Testis (tissue), 3 donors: ENCODE results near the gene TMEM106A. TPM values are rescaled to one million over a fixed set of nuclear protein-coding genes. Genes with fewer than 3 reads are reported as not detected.

Experiments
- DNase-seq: peaks from one replicate; pipeline ENCODE4 v3.0.0-alpha.2; 2019
- H3K27ac ChIP-seq, 2 donors: fragments of 200-600 bp; sonication (generic); one replicate each; pipeline ENCODE4 v1.5.1; 2019
- H3K27me3 ChIP-seq: fragments of 200-600 bp; sonication (generic); one replicate; pipeline ENCODE4 v1.5.1; 2019
- H3K36me3 ChIP-seq: fragments of 200-600 bp; sonication (generic); one replicate; pipeline ENCODE4 v1.5.1; 2017; ENCODE audit warnings: low read depth; ENCODE audit errors: missing control alignments
- H3K4me1 ChIP-seq: fragments of 200-600 bp; sonication (generic); one replicate; pipeline ENCODE4 v1.5.1; 2019
- H3K4me3 ChIP-seq, 2 donors: fragments of 200-600 bp; sonication (generic); one replicate each; pipeline ENCODE4 v1.5.1; 2017 to 2019
- H3K9me3 ChIP-seq: fragments of 200-600 bp; sonication (generic); one replicate; pipeline ENCODE4 v1.5.1; 2017
- POLR2A ChIP-seq: fragments of 450-650 bp; IDR thresholded peaks from one replicate; pipeline ENCODE4 v1.6.1; 2017; ENCODE audit warnings: antibody characterized with exemption, mild to moderate bottlenecking, moderate library complexity
- WGBS, 2 donors: methylation state at CpG; one replicate each; pipeline ENCODE4 v1.1.5; 2018; 5-methylcytosine and 5-hydroxymethylcytosine counted together
- intact Hi-C: fragments of 100-400 bp; cut with DNase I; formaldehyde crosslinking; loops from one replicate; pipeline ENCODE4 v1.15.1; 2023; ENCODE audit warnings: low total_unique reads
- polyA plus RNA-seq: library from polyadenylated mRNA; stranded (reverse); fragments of 350-450 nt; fragmentation: Illumina TruSeq; extraction: RNeasy Lipid Tissue Mini Kit (QIAGEN cat#74804); gene quantifications from one replicate; pipeline ENCODE4 v1.2.3, GENCODE V29; 2014; ENCODE audit warnings: low read depth, low replicate concordance; ENCODE audit not compliant: insufficient read depth
- total RNA-seq, 2 donors: library from RNA; depleted of rRNA; stranded (reverse); fragments of >200 nt; gene quantifications; one replicate each; pipeline ENCODE4 v1.2.3, GENCODE V29; 2016
- TF ChIP-seq, protein P1 (sequence below), 3 experiments: fragments of 450-650 bp in 2 of 3; fragments of 200-600 bp in 1 of 3; sonication (generic) in 1 of 3; IDR thresholded peaks; one replicate each; pipeline ENCODE4 v1.5.1; 2016 to 2019; ENCODE audit warnings: antibody characterized with exemption in 3 of 3, mild to moderate bottlenecking in 2 of 3, moderate library complexity in 1 of 3

Gene TMEM106A
- total and polyA plus RNA-seq, 3 donors from 2014 or later: 8.4 to 11.8 (median 8.7) TPM

DNA sequence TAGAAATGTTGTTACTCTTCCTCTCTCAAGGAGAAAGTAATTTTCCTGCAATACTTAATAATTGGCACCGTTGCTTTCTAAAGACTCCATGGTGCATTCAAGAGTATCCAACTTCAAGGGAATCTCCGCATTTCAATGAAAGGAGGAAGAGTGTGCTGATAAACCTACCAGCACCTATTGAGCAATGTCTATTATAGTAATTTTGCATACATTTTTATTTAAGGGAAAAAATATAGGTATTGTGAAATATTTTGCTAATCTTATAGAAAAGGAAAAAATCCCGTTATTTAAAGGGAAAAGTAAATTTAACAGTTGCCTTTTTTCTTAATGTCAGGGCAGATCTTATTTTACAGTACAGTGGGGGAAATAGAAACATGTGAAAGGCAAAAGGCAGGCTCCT lies 1.1 kb upstream of the TMEM106A start:
- TF ChIP-seq, protein P1, sequence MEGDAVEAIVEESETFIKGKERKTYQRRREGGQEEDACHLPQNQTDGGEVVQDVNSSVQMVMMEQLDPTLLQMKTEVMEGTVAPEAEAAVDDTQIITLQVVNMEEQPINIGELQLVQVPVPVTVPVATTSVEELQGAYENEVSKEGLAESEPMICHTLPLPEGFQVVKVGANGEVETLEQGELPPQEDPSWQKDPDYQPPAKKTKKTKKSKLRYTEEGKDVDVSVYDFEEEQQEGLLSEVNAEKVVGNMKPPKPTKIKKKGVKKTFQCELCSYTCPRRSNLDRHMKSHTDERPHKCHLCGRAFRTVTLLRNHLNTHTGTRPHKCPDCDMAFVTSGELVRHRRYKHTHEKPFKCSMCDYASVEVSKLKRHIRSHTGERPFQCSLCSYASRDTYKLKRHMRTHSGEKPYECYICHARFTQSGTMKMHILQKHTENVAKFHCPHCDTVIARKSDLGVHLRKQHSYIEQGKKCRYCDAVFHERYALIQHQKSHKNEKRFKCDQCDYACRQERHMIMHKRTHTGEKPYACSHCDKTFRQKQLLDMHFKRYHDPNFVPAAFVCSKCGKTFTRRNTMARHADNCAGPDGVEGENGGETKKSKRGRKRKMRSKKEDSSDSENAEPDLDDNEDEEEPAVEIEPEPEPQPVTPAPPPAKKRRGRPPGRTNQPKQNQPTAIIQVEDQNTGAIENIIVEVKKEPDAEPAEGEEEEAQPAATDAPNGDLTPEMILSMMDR (IDR thresholded peaks at IDR 0.05): no peak
- no peak for TF ChIP-seq POLR2A
- no peaks in the 10 kb centered on the region for H3K36me3 ChIP-seq
- intact Hi-C loops: no loop called here

DNA sequence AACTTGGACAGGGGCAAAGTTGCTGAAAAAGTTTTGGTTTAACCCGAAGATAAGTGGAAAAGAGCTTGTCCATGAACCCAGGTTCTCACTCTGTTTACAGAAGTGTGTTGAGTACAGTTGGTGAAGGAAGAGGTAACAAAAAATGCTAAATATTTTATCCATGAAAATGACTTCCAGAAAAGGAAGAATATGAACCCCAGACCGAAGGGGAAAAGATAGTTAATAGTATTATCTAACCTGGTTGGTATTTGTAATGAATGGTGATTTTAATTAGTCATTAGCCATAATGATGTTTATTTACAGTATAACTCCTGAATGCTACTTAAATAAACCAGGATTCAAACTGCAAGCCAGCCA lies 574 bp upstream of the TMEM106A start:
- no peak for TF ChIP-seq POLR2A
- TF ChIP-seq, protein P1 (IDR thresholded peaks at IDR 0.05): no peak
- Histone ChIP-seq H3K9me3 (no peaks in the 10 kb centered on the region), H3K4me1 (peaks cover 12% of the 10 kb centered on the region), H3K27ac (peak overlapping the region; percentile 56 to 71), H3K4me3 (peak overlapping the region; percentile 59 to 69), H3K27me3 (no peaks in the 10 kb centered on the region), H3K36me3 (no peaks in the 10 kb centered on the region)
- WGBS, 2 donors: 23 to 28% methylated on average over 2 of the region's 2 CpGs
- intact Hi-C loops: no loop called here
- DNase-seq: no peak

More for the DNA sequence above, 1.1 kb upstream of the TMEM106A start:
- H3K4me1 ChIP-seq: peaks cover 12% of the 10 kb centered on the region
- WGBS, 2 donors: 75 to 89% methylated on average over 3 of the region's 3 CpGs
- no peaks in the 10 kb centered on the region for H3K9me3 ChIP-seq
- DNase-seq: no peak
- H3K4me3 ChIP-seq: no peak overlapping the region
- no peaks in the 10 kb centered on the region for H3K27me3 ChIP-seq
- peak overlapping the region in 1 of 2 donors; percentile 56 for H3K27ac ChIP-seq

DNA sequence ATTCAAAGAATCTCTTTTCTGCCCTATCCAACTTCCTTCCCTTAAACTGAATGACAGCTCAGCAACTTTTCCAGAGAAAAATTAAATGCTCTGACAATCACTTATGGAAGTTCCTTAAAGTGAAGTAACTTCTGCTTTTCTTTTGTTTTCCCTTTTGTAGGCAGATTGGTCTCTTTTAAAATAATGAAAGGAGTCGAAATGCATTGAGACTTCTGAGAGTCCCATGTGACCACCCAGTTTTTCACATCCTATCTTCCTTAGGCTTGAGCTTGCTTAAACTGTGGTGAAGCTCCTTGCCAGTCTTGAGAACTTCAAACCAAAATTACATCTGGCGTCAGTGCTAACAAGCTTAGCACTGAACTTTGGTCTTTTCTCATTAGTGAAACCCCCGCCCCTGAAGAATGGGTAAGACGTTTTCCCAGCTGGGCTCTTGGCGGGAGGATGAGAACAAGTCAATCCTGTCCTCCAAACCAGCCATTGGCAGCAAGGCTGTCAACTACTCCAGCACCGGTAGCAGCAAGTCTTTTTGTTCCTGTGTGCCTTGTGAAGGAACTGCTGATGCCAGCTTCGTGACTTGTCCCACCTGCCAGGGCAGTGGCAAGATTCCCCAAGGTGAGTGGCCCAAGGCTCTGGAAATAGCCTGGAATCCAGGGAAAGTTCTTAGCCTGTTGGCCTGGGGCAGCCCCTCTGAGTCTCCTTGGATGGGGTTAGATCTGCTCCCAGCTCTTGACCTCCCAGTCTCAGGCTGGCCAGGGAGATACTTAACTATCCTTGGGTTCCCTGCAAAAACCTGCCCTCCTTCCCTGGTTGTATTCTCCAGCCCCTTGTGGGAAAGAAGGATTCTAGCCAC lies 1.2 kb downstream of the TMEM106A start:
- DNase-seq: no peak
- Histone ChIP-seq H3K4me1 (peaks cover 17% of the 10 kb centered on the region), H3K9me3 (no peaks in the 10 kb centered on the region), H3K36me3 (no peaks in the 10 kb centered on the region), H3K27ac (peak overlapping the region in 1 of 2 donors; percentile 56), H3K27me3 (no peaks in the 10 kb centered on the region), H3K4me3 (peak overlapping the region in 1 of 2 donors; percentile 69)
- intact Hi-C loops: no loop called here
- TF ChIP-seq, protein P1 (IDR thresholded peaks at IDR 0.05): no peak
- TF ChIP-seq POLR2A: no peak
- 55 to 61% methylated on average over 7 of the region's 7 CpGs for WGBS, 2 donors

DNA sequence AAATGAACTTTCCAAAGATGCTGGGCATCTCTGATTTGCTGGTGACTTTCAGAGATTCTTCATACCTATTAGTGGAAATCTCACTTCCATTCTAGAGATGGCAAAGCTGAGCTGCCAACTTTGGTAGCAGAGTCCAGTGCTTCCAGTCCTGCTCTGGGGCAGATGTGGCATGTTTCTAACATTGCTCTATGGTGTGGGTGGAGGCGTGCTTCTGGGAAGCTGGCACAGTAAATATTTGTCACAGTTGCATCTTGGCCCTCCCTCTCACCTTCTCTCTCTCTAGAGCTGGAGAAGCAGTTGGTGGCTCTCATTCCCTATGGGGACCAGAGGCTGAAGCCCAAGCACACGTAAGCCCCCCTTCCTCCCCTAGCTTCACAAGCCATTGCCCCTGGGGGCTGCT lies 1.9 kb downstream of the TMEM106A start:
- no peak for TF ChIP-seq POLR2A
- TF ChIP-seq, protein P1 (IDR thresholded peaks at IDR 0.05): no peak
- no peaks in the 10 kb centered on the region for H3K27me3 ChIP-seq
- H3K27ac ChIP-seq: no peak overlapping the region
- DNase-seq: no peak
- H3K36me3 ChIP-seq: no peaks in the 10 kb centered on the region
- WGBS, 2 donors: 93% methylated on average over 1 to 2 of the region's 2 CpGs
- no peak overlapping the region for H3K4me3 ChIP-seq
- H3K4me1 ChIP-seq: peaks cover 17% of the 10 kb centered on the region
- intact Hi-C loops: no loop called here
- no peaks in the 10 kb centered on the region for H3K9me3 ChIP-seq

DNA sequence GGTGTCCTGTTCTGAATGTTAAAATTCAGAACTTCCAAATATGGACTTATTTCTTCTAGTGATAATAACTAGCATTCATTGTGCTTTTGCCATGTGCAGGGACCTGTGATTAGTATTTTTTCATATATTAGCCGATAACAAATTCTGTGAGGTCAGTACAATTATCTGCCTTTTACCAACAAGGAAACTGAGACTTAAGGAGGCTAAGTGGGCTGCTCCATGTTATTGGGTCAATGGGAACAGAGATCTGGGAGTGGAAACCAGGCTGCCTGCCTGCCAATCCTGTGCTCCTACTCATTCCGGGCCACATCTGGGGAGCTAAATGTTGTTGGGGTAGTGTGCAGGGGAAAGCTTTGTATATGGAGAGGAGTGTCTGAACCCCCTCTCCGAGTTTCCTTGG lies 3.7 kb downstream of the TMEM106A start:
- intact Hi-C loops: no loop called here
- Histone ChIP-seq H3K27ac (no peak overlapping the region), H3K9me3 (no peaks in the 10 kb centered on the region), H3K27me3 (no peaks in the 10 kb centered on the region), H3K36me3 (no peaks in the 10 kb centered on the region), H3K4me1 (peaks cover 17% of the 10 kb centered on the region), H3K4me3 (no peak overlapping the region)
- TF ChIP-seq POLR2A: no peak
- TF ChIP-seq, protein P1 (IDR thresholded peaks at IDR 0.05): no peak
- WGBS, 2 donors: 83 to 90% methylated on average over 3 of the region's 3 CpGs
- no peak for DNase-seq
